NCI-H2029 treated with DMSO at 0.1 percent for 48 hours (cell line): ENCODE measurements around the gene SCO2.

ENCODE experiments used
- DNase-seq: peaks from one replicate; lab custom pipeline; 2025; lab: John Stamatoyannopoulos, UW

Gene SCO2, protein sequence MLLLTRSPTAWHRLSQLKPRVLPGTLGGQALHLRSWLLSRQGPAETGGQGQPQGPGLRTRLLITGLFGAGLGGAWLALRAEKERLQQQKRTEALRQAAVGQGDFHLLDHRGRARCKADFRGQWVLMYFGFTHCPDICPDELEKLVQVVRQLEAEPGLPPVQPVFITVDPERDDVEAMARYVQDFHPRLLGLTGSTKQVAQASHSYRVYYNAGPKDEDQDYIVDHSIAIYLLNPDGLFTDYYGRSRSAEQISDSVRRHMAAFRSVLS

DNA sequence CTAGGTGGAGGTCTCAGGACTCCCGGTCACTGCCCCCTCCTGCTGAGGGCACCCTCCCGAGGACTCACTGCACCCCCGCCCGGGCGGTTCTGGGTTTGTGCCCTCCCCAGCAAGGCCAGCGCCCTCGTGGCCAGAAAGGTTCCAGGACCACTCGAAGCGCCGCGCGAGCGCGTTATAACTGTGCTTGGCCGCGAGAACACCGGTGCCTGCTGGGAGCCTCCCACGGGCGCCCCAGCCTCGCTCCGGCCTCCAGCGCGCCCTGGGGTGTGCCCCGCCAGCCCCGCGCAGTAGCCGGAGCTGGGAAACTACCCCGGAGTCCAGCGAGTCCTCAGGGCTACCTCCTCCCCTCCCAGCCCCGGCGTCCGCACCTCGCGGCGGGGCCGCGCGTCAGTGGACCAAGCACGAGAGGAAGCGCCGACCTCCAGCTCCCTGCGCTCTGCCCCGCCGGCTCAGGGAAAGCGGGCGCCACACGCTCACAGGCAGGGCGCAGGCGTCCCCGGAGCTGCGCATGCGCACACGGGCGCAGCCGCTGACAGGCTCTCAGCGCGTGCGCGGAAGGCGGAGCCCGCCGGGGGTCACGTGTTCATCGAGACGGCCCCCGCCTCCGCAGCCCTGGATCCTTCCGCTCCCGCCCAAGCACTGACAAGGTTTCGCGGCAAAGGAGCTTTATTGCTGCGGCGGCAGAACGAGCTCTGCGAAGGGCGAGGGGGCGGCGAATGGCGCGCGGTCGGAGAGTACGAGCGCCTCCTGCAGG lies at the start of gene SCO2:
Gene SCO2, minus strand, starts transcription at position 495 of the 754 bp plus-strand sequence. CDS start 1,187 bp downstream, outside the sequence.
- peak; percentile 53 for DNase-seq

GRCh38 chr22:50574383-50574755 lies 49.0 kb upstream of the SCO2 start:
- no peak for DNase-seq

GRCh38 chr22:50573491-50574382 lies 48.3 kb upstream of the SCO2 start:
- no peak for DNase-seq

DNA sequence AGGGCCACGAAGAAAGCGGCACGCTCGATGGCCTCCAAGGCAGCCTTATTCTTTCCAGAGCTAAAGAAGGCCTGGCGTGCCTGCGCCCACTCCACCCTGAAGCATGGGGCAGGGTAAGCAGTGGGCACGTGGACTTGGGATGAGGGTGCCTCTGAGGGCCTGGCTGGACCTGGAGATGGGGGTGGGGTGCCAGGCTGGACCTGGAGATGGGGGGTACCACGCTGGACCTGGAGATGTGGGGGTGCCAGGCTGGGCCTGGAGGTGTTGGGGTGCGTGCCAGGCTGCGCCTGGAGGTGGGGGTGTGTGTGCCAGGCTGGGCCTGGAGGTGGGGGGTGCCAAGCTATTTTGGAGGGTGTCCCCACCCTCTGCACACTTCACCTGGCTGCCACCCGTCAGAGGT lies 47.6 kb upstream of the SCO2 start:
- no peak for DNase-seq

- DNase-seq: no peak
Observed at GRCh38 chr22:50571264-50572175, 46.1 kb upstream of the SCO2 start.

DNA sequence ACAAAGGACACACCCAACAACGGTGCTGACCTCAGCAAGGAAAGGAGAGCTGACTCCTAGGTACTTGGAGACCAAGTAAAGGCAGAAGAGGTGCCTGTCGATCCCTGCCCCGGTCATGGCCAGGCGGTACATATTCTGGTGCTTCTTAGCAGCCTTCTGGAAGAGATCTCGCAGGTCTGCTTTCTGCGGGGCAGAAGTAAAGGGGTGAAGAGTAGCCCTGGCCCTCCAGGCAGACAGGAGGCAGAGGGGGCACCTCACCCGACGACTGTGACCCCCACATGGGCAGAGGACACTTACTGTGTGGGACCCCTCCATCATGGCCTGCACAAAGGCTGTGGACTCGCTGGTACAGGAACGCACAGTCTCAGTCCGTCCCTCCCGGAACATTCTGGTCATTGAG lies 45.5 kb upstream of the SCO2 start:
- no peak for DNase-seq

GRCh38 chr22:50569896-50570535 lies 44.6 kb upstream of the SCO2 start:
- DNase-seq: no peak

DNA sequence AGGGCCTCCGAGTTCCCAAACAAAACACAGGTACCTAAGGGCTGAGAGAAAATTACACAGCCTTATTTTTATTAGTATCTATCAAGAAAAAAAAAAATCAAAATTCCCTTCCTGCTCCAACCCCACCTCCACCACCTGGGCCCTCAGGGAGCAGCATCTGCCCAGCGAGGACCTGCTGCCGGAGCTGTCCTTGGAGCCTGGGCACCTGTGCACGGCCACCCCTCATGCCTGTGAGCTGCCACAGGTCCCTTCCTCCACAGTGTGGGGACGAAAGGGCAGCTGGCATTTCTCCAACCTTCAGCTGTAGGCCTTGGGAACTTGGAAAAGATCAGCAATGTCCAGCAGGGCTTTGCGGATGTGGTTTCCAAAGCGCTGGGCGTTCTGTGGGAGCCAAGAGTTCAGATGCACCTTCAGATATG lies 43.7 kb upstream of the SCO2 start:
- DNase-seq: no peak

GRCh38 chr22:50568626-50569025 lies 43.2 kb upstream of the SCO2 start:
- no peak for DNase-seq

DNA sequence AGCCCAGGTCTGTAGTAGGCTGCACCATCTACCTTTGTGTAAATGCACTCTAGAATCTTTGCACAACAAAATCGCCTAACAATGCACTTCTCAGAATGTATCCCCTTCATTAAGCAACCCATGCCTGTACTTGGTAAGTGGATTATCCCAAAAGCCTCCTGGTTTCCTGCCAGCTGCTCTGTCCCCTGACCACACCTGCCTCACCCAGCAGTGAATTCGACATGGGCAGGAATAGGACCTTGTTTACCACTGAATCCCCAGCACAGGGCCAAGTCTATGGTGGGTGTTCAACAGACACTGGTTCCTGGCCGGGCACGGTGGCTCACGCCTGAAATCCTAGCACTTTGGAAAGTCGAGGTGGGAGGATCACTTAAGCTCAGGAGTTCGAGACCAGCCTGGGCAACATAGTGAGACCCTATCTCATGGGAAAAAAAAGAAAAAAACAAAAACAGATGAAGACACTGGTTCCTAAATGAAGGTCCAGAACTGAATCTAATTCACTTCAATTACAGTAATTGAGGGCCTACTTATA lies 42.4 kb upstream of the SCO2 start:
- no peak for DNase-seq

- no peak for DNase-seq
Observed at GRCh38 chr22:50564289-50564688, 38.9 kb upstream of the SCO2 start.

GRCh38 chr22:50563413-50564160 lies 38.2 kb upstream of the SCO2 start:
- DNase-seq: no peak

DNA sequence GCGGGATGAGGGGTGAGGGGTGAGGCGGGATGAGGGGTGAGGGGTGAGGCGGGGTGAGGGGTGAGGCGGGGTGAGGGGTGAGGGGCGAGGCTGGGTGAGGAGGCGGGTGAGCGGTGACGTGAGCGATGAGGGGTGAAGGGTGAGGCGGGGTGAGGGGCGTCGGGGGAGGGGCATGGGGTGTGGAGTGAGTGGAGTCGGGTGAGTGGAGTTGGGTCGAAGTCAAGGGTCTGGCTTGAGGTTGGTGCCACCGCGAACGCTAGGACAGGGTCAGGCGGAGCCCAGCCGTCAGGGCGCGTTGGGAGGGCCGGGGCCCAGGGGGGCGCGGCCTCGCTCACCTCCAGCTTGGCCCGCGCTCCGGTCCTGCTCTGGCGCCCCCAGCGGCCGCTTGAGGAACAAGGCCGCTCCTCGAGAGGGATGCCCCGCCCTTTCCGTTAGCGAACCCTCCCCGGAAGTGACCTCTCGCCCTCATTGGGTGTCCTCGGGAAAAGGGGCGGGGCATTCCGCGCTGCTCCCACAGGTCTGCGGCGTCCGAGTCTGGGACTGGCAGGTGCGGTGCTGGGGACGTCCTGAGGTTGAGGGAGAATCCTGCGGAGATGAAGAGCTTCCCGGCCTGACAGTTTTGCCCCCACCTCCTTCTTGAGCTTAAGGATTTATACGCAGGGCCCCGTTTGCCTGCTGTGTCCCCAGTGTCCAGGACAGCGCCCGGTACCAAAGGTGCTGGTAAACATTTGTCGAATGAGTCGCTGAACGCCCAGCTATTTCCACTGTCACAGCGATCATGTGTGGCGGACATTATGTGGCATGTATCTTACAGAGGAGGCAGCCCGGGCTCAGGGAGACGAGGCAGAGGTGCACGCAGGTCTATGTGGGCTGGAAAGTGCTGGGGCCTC lies 37.4 kb upstream of the SCO2 start, which contains the start of gene SYCE3:
Gene SYCE3, minus strand, starts transcription at position 397 of the 890 bp plus-strand sequence. CDS start 6,514 bp downstream, outside the sequence.
- peak; percentile 56 for DNase-seq

DNA sequence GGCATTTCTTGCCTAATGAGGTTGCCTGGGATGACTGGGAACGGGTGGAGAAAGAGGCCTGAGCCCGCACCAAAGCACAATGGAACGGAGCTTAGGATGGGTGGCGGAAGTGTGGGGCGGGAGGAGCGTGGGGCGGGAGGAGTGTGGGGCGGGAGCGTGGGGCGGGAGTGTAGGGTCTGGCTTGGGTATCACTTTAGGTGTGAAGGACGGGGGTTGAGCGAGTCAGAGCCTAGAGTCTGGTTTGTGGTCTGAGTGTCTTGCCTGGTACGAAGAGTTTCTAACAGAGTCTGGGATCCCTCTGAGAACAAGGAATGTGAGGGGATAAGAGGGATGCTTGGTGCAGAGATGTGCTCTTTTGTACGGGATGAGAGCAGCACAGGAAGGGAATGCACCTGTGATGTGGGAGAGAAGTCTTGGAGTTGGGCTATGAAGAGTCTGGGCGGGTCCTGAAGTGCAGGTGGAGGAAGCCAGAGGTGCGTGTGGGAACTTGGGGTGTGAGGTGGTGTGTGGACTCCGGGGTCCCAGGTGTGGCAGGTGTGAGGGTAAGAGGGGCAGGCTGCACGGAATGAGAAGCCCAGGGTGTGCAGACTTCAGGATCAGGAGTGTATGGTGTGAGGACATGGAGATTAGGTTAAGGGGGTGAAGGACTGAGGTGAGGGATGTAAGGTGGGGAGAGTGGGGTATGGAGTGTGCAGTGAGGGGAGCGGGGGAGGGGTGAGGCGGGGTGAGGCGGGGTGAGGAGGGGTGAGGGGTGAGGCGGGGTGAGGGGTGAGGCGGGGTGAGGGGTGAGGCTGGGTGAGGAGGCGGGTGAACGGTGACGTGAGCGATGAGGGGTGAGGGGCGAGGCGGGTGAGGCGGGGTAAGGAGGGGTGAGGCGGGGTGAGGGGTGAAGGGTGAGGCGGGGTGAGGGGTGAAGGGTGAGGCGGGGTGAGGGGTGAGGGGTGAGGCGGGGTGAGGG lies 36.3 kb upstream of the SCO2 start:
- DNase-seq: no peak

- no peak for DNase-seq
Observed at GRCh38 chr22:50560034-50560433, 34.6 kb upstream of the SCO2 start.

DNA sequence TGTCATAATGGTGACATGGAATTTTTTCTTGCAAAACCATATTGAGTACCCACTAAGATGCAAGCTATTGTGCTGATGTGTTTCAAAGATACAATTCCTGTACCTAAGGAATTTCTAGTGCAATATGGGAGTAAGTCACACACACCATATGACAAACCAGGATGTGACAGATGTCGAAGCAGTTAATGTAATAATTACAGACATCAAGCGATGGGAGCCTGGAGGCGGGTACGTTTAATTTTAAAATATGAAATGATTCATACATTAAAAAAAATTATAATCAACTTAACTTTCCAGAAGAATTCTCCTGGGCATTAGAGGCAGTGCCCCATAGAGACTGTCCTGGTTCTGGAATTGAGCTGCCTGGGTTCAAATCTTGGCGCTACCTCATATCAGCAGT lies 31.3 kb upstream of the SCO2 start:
- no peak for DNase-seq

GRCh38 chr22:50553310-50553709 lies 27.9 kb upstream of the SCO2 start:
- DNase-seq: no peak
